ENCODE measurements around the gene SPOP.

DNA sequence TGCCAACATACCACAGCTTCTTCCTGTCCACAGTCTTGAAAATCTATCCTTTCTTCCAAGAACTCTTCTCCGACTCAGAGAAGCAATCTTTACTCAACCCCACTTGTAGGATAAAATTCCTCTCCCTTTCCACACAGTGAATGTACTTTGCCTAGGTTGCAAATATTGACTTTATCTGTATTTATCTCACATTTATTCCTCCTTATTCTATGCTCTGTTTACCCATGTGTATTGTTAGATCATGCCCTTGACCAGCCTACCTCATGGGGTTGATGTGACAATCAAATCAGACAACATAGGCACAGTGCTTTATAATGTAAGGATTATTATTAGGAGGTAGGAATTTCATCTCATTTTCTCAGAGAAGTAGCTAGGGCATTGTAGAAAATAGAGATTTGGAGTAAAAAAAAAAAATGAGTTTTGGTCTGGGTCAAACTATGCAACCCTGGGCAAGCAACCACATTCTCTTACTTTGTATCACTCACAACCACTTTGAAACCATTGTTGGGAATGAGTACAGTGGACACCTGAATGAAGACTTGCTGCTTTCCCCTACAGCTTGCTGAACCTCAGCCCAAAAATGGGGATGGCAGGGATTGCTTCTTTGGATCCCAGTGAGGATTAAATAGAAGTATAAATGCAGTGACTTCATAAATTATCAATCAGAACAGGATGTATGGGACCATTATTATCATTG lies 38.9 kb upstream of the SPOP start:
- TF ChIP-seq, protein P1, sequence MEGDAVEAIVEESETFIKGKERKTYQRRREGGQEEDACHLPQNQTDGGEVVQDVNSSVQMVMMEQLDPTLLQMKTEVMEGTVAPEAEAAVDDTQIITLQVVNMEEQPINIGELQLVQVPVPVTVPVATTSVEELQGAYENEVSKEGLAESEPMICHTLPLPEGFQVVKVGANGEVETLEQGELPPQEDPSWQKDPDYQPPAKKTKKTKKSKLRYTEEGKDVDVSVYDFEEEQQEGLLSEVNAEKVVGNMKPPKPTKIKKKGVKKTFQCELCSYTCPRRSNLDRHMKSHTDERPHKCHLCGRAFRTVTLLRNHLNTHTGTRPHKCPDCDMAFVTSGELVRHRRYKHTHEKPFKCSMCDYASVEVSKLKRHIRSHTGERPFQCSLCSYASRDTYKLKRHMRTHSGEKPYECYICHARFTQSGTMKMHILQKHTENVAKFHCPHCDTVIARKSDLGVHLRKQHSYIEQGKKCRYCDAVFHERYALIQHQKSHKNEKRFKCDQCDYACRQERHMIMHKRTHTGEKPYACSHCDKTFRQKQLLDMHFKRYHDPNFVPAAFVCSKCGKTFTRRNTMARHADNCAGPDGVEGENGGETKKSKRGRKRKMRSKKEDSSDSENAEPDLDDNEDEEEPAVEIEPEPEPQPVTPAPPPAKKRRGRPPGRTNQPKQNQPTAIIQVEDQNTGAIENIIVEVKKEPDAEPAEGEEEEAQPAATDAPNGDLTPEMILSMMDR (IDR thresholded peaks at IDR 0.05): no peak
- TF ChIP-seq ZFX (IDR thresholded peaks at IDR 0.05; ENCODE audit: borderline replicate concordance): no peak
